ENCODE results near the gene PIK3CD. TPM values are rescaled to one million over a fixed set of nuclear protein-coding genes. Genes with fewer than 3 reads are reported as not detected.

Gene PIK3CD
- total and polyA plus RNA-seq, 2 of the 4 experiments (the other 2 are of a cell fraction): 5.0 to 12.1 TPM

DNA sequence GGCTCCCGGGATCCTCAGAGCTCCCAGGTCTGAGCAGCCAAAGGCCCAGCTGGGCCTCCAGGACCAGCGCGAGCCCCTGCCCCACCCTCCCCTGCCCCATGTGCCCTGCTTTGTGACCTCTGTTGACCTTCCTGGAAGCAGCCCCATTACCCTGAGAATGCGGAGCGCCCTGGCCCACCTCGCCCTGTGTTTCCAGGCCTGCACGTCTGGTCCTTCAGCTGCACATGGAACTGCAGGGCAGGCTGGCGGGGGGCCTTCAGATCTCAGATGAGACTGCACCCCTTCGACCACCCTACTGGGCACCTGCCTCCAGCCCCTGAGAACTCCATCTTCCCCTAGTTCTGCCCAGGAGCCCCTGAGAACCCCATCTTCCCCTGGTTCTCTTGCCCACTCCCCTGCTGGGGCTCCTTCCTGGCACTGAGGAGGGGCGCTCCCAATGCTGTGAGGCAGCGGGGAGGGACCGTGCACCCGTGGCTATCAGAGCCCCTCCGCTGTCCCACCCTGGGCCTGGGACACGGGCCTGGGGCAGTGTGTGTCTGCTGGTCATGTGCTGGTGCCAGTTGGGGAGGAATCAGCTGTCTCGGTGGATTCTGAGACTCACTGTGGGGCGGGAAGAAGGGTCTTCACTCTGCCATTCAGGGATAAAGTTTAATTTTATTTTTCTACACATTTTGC, 37.8 kb upstream of the PIK3CD start:
- no TSS peak for BruUV-seq (replicated peaks)
- Histone ChIP-seq H2AFZ (replicated peaks; ENCODE audit: low read length, poor library complexity) (no peak overlapping the region), H3K4me3 (ENCODE audit: insufficient read depth, low read depth, low read length) (no peak overlapping the region), H2AK5ac (ENCODE audit: low read depth, low read length) (no peak overlapping the region), H2BK15ac (ENCODE audit: low read depth, low read length) (no peak overlapping the region), H4K5ac (ENCODE audit: low read depth, low read length) (no peak overlapping the region), H3K56ac (ENCODE audit: extremely low read depth, insufficient read depth, low read length) (no peak overlapping the region), H2BK120ac (ENCODE audit: low read depth, low read length) (no peak overlapping the region), H2BK5ac (ENCODE audit: low read depth, low read length, poor library complexity, severe bottlenecking) (no peak overlapping the region), H2AK9ac (replicated peaks; ENCODE audit: low read depth, low read length, poor library complexity) (no peak overlapping the region), H3K4me1 (ENCODE audit: control insufficient read depth, insufficient read depth, low read length) (no peaks in the 10 kb centered on the region), H3K14ac (replicated peaks; ENCODE audit: low read depth, low read length) (no peak overlapping the region), H3K27ac (ENCODE audit: insufficient read depth, low read length) (no peak overlapping the region), H3K9me3 (ENCODE audit: control insufficient read depth, insufficient read depth, low read length) (no peaks in the 10 kb centered on the region), H3K9me1 (ENCODE audit: insufficient read depth, low read length) (no peaks in the 10 kb centered on the region), H3K23ac (ENCODE audit: low read depth, low read length) (no peak overlapping the region), H3K9ac (ENCODE audit: low read depth, low read length) (no peak overlapping the region), H3K36me3 (ENCODE audit: control insufficient read depth, insufficient read depth, low read length) (peaks cover 20% of the 10 kb centered on the region), H3K27me3 (ENCODE audit: control insufficient read depth, insufficient read depth, low read length) (no peaks in the 10 kb centered on the region), H3K4ac (ENCODE audit: low read depth, low read length) (no peak overlapping the region), H3K79me1 (ENCODE audit: low read depth in 1 of 2, low read length in 2 of 2) (no peaks in the 10 kb centered on the region), H4K8ac (ENCODE audit: low read depth in 2 of 2, low read length in 2 of 2) (no peak overlapping the region), H4K20me1 (ENCODE audit: insufficient read depth, low read length) (no peaks in the 10 kb centered on the region), H3K4me2 (ENCODE audit: low read depth, low read length) (no peak overlapping the region), H4K91ac (ENCODE audit: insufficient read depth, low read depth, low read length) (no peak overlapping the region), H3K18ac (ENCODE audit: low read depth, low read length) (no peak overlapping the region), H2BK20ac (ENCODE audit: low read depth, low read length) (no peak overlapping the region)
- in situ Hi-C loops (cut with MboI; ENCODE audit: low sequenced_read_pairs) (no loop called here), intact Hi-C loops (cut with micrococcal nuclease) (no loop called here), dilution Hi-C loops (cut with HindIII; ENCODE audit: low sequenced_read_pairs, unreplicated experiment) (no loop called here)
- ChIA-PET POLR2A (ENCODE audit: unreplicated experiment) (no interaction called here), CTCF (interaction anchor here (1.7 kb wide), 1 partner anchor 24 kb away, joined by 5 read pairs; no protein-coding TSS in a partner anchor)
- ATAC-seq (ENCODE audit: low read depth) (no peak), DNase-seq (no peak)
- TF ChIP-seq CHD1 (IDR thresholded peaks at IDR 0.05; ENCODE audit: low read depth, low read length): no peak
- TF ChIP-seq POLR2A (IDR thresholded peaks at IDR 0.05; ENCODE audit: low read depth, low read length): no peak
- no peak for TF ChIP-seq BHLHE40 (IDR thresholded peaks at IDR 0.05; ENCODE audit: low read depth, low read length)
- no peak for TF ChIP-seq NFE2L2 (IDR thresholded peaks at IDR 0.05; ENCODE audit: low read depth, low read length)
- 95% methylated on average over 4 of the region's 17 CpGs; no CpG with 5 or more reads in 1 of the 2 experiments for WGBS, 2 experiments (ENCODE audit: extremely low coverage in 2 of 2, insufficient read length in 1 of 2)

All from IMR-90 (cell line).